Fibroblast of lung (primary cell): ENCODE measurements around the gene SLC6A17. TPM values are rescaled to one million over a fixed set of nuclear protein-coding genes. Genes with fewer than 3 reads are reported as not detected.

Experiments used
- DNase-seq, 2 donors: peaks; one replicate each; pipeline versions ENCODE4 v3.0.0 to v3.0.0-alpha.2; 2010; ENCODE audit warnings: low read depth in 2 of 2
- H2AFZ ChIP-seq: 2 replicates; pipeline ENCODE4 v1.5.1; 2012; ENCODE audit warnings: low read length, control low read depth, inconsistent platforms
- H3K27ac ChIP-seq: 2 replicates; pipeline ENCODE4 v1.5.1; 2011; ENCODE audit warnings: low read length, control low read depth; ENCODE audit not compliant: insufficient read depth
- H3K27me3 ChIP-seq: 2 replicates; pipeline ENCODE4 v1.5.1; 2011; ENCODE audit warnings: mild to moderate bottlenecking, low read length; ENCODE audit not compliant: control insufficient read depth, insufficient read depth
- H3K36me3 ChIP-seq: 2 replicates; pipeline ENCODE4 v1.5.1; 2011; ENCODE audit warnings: low read length; ENCODE audit not compliant: control insufficient read depth, insufficient read depth
- H3K4me1 ChIP-seq: 2 replicates; pipeline ENCODE4 v1.5.1; 2011; ENCODE audit warnings: low read length; ENCODE audit not compliant: control insufficient read depth, insufficient read depth; ENCODE audit errors: extremely low read depth
- H3K4me2 ChIP-seq: 2 replicates; pipeline ENCODE4 v1.5.1; 2011; ENCODE audit warnings: low read length, control low read depth; ENCODE audit not compliant: insufficient read depth; ENCODE audit errors: extremely low read depth
- H3K4me3 ChIP-seq, 4 experiments: fragments of 200-600 bp in 1 of 4; sonication (generic) in 1 of 4; replicated peaks in 1 of 4; 2 replicates each; pipeline ENCODE4 v1.5.1; 2011 to 2016; ENCODE audit warnings: low read length in 4 of 4, low read depth in 3 of 4, mild to moderate bottlenecking in 3 of 4, control low read depth in 2 of 4, inconsistent platforms in 1 of 4, mixed read lengths in 1 of 4; ENCODE audit not compliant: insufficient read depth in 1 of 4; ENCODE audit errors: control extremely low read depth in 1 of 4
- H3K79me2 ChIP-seq: 2 replicates; pipeline ENCODE4 v1.5.1; 2012; ENCODE audit warnings: mild to moderate bottlenecking, low read length, inconsistent platforms; ENCODE audit not compliant: control insufficient read depth, insufficient read depth
- H3K9ac ChIP-seq: 2 replicates; pipeline ENCODE4 v1.5.1; 2011; ENCODE audit warnings: mild to moderate bottlenecking, low read length, control low read depth; ENCODE audit not compliant: insufficient read depth
- H3K9me3 ChIP-seq: 2 replicates; pipeline ENCODE4 v1.5.1; 2012; ENCODE audit warnings: low read depth, low read length; ENCODE audit not compliant: control insufficient read depth, insufficient read depth
- H4K20me1 ChIP-seq: 2 replicates; pipeline ENCODE4 v1.5.1; 2011; ENCODE audit warnings: low read length; ENCODE audit not compliant: control insufficient read depth, insufficient read depth; ENCODE audit errors: extremely low read depth
- EZH2 ChIP-seq: IDR thresholded peaks from 2 replicates; pipeline ENCODE4 v1.5.1; 2012; ENCODE audit warnings: low read length, control low read depth, mild to moderate bottlenecking; ENCODE audit errors: missing control alignments
- polyA plus RNA-seq, 2 donors: library from polyadenylated mRNA; depleted of rRNA in 1 of 2; stranded (reverse) in 1 of 2; unstranded in 1 of 2; fragments of >200 nt; gene quantifications; 2 replicates each; pipeline ENCODE4 v1.2.1, GENCODE V29; 2011 to 2012; ENCODE audit warnings: missing spikeins in 1 of 2
- total RNA-seq: library from RNA; depleted of rRNA; stranded (reverse); fragments of >200 nt; gene quantifications from 2 replicates; pipeline ENCODE4 v1.2.1, GENCODE V29; 2014
- TF ChIP-seq, protein P1 (sequence below), 2 donors: IDR thresholded peaks in 1 of 2; conservative IDR thresholded peaks in 1 of 2; 1 replicate in 1 of 2; 2 replicates in 1 of 2; pipeline ENCODE4 v1.5.1; 2011 to 2012; ENCODE audit warnings: low read length in 2 of 2, control low read depth in 1 of 2, inconsistent platforms in 1 of 2, low read depth in 1 of 2, mild to moderate bottlenecking in 1 of 2

Gene SLC6A17
- total and polyA plus RNA-seq, 2 donors (not counting 1 experiment from before 2014, with no cell fraction given) = under 0.01 to 0.14 TPM

- no peak for DNase-seq
- peaks cover 5% of the 10 kb centered on the region for H3K27me3 ChIP-seq
- no peaks in the 10 kb centered on the region for H3K9me3 ChIP-seq
- H3K79me2 ChIP-seq = no peaks in the 10 kb centered on the region
- no peak overlapping the region for H3K4me2 ChIP-seq
- no peak overlapping the region for H2AFZ ChIP-seq
- no peaks in the 10 kb centered on the region for H3K4me1 ChIP-seq
- H4K20me1 ChIP-seq = no peaks in the 10 kb centered on the region
- H3K27ac ChIP-seq = no peak overlapping the region
- no peaks in the 10 kb centered on the region for H3K36me3 ChIP-seq
- no peak overlapping the region for H3K4me3 ChIP-seq
- H3K9ac ChIP-seq = no peak overlapping the region
- no peak for TF ChIP-seq EZH2
- TF ChIP-seq, protein P1, sequence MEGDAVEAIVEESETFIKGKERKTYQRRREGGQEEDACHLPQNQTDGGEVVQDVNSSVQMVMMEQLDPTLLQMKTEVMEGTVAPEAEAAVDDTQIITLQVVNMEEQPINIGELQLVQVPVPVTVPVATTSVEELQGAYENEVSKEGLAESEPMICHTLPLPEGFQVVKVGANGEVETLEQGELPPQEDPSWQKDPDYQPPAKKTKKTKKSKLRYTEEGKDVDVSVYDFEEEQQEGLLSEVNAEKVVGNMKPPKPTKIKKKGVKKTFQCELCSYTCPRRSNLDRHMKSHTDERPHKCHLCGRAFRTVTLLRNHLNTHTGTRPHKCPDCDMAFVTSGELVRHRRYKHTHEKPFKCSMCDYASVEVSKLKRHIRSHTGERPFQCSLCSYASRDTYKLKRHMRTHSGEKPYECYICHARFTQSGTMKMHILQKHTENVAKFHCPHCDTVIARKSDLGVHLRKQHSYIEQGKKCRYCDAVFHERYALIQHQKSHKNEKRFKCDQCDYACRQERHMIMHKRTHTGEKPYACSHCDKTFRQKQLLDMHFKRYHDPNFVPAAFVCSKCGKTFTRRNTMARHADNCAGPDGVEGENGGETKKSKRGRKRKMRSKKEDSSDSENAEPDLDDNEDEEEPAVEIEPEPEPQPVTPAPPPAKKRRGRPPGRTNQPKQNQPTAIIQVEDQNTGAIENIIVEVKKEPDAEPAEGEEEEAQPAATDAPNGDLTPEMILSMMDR (conservative IDR thresholded peaks at IDR 0.05 in 1 of 2, IDR thresholded peaks at IDR 0.05 in 1 of 2; ENCODE audit: low read depth in 1 of 2, low read length in 2 of 2) = no peak
Measured at GRCh38 chr1:110161165-110161564, 10.9 kb downstream of the SLC6A17 start.

DNA sequence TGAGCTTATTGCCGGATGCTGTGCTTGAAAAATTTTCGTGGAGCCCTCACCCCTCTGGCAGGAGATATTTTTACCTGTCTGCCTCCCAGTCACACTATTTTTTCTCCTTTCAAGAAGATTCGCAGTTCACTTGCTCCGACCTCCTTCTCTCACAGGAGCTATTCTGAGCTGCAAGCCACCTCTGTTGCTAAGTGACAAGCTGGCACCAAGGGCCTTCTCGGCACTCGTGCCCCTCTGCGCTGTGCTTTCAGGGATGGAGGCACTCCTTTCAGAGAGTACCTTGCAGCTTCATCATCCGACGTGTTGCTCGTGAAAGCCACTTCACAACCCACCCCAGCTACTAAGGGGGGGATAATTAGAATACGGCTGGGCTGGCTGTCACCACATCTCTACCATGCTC is 11.6 kb downstream of the SLC6A17 start:
- Histone ChIP-seq H3K36me3 (no peaks in the 10 kb centered on the region), H3K27ac (no peak overlapping the region), H3K4me1 (no peaks in the 10 kb centered on the region), H3K9ac (no peak overlapping the region), H3K4me3 (no peak overlapping the region), H4K20me1 (no peaks in the 10 kb centered on the region), H3K79me2 (no peaks in the 10 kb centered on the region), H3K9me3 (no peaks in the 10 kb centered on the region), H3K4me2 (no peak overlapping the region), H2AFZ (no peak overlapping the region), H3K27me3 (peaks cover 2% of the 10 kb centered on the region)
- TF ChIP-seq, protein P1 (conservative IDR thresholded peaks at IDR 0.05 in 1 of 2, IDR thresholded peaks at IDR 0.05 in 1 of 2; ENCODE audit: low read depth in 1 of 2, low read length in 2 of 2) = no peak
- TF ChIP-seq EZH2 = no peak
- no peak for DNase-seq

- H3K4me1 ChIP-seq = no peaks in the 10 kb centered on the region
- peaks cover 5% of the 10 kb centered on the region for H3K27me3 ChIP-seq
- H4K20me1 ChIP-seq = no peaks in the 10 kb centered on the region
- TF ChIP-seq, protein P1 (conservative IDR thresholded peaks at IDR 0.05 in 1 of 2, IDR thresholded peaks at IDR 0.05 in 1 of 2; ENCODE audit: low read depth in 1 of 2, low read length in 2 of 2) = no peak
- no peak for TF ChIP-seq EZH2
- H3K9ac ChIP-seq = no peak overlapping the region
- no peak for DNase-seq
- no peaks in the 10 kb centered on the region for H3K9me3 ChIP-seq
- no peaks in the 10 kb centered on the region for H3K79me2 ChIP-seq
- H3K4me3 ChIP-seq = no peak overlapping the region
- H3K36me3 ChIP-seq = no peaks in the 10 kb centered on the region
- no peak overlapping the region for H3K4me2 ChIP-seq
- H2AFZ ChIP-seq = no peak overlapping the region
- no peak overlapping the region for H3K27ac ChIP-seq
Measured at GRCh38 chr1:110163591-110163990, 13.3 kb downstream of the SLC6A17 start.
